Type B pancreatic cell (in vitro differentiated cells): Measurements from ENCODE around the gene U2AF2. TPM values are rescaled to one million over a fixed set of nuclear protein-coding genes. Genes with fewer than 3 reads are reported as not detected.

ENCODE experiments used
- DNase-seq: peaks from one replicate; pipeline ENCODE4 v3.0.0; 2021; ENCODE audit warnings: mixed read lengths; ENCODE audit not compliant: unreplicated experiment; ENCODE audit errors: extremely low spot score
- H3K27ac Mint-ChIP-seq: 2 replicates; pipeline ENCODE4 v1.8.0; 2021; ENCODE audit warnings: mild to moderate bottlenecking, mixed read lengths
- H3K27me3 Mint-ChIP-seq: 2 replicates; pipeline ENCODE4 v1.8.0; 2021; ENCODE audit warnings: mixed read lengths
- H3K36me3 Mint-ChIP-seq: 2 replicates; pipeline ENCODE4 v1.8.0; 2021; ENCODE audit warnings: mixed read lengths
- H3K4me1 Mint-ChIP-seq: one replicate; pipeline ENCODE4 v1.8.0; 2021; ENCODE audit warnings: mixed read lengths; ENCODE audit not compliant: unreplicated experiment
- H3K4me3 Mint-ChIP-seq: 2 replicates; pipeline ENCODE4 v1.8.0; 2021; ENCODE audit warnings: mild to moderate bottlenecking, mixed read lengths
- H3K9me3 Mint-ChIP-seq: 2 replicates; pipeline ENCODE4 v1.8.0; 2021; ENCODE audit warnings: mixed read lengths
- total RNA-seq: library from RNA; stranded (reverse); gene quantifications from 2 replicates; pipeline ENCODE4 v1.2.1, GENCODE V29; 2021; ENCODE audit warnings: low replicate concordance
- TF ChIP-seq, protein P1 (sequence below): fragments of 200-600 bp; sonication (generic); conservative IDR thresholded peaks from 2 replicates; pipeline ENCODE4 v1.5.0; 2021; ENCODE audit warnings: antibody characterized with exemption, mild to moderate bottlenecking

Gene U2AF2
- total RNA-seq, 1 donor from 2014 or later: 232 TPM

DNA sequence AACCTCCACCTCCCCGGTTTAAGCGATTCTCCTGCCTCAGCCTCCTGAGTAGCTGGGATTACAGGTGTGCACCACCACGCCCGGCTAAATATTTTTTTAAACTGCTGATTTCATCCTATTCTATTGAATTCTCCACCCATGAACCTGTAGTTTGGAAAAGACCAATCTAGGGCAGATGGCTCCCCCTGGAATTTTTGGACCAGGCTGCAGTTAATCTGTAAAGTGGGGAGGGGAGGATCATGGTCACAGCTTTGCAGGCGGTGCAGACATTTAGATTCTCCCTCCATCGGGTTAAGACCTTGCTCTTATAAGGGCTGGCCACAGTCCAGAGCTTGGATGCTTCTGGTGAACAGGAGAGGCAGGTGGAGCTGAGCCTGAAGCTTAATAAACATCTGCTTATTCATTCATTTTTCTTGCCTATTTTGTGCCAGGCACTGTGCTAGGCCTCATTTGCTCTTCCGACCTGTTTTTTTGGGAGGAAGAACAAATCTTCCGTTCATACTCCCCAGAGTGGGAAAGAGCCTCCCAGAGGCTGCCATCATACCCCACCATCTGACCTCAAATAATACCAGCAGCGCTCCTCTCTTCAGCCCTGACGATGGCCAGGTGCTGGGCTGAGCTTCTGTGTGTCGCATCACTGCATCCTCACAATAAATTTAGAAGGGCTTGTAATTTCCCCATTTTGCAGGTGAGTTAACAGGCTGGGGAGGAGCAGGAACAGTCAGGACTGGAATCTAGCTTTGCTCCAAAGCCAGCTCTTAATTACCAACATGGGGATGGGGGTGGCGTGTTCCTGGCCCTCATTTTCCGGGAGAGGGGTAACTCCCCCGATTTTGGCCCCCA lies 7.7 kb upstream of the U2AF2 start:
- Mint-ChIP-seq H3K9me3 (no peaks in the 10 kb centered on the region), H3K27me3 (peaks cover 5% of the 10 kb centered on the region), H3K4me1 (peaks cover 18% of the 10 kb centered on the region), H3K27ac (peak overlapping the region; percentile 73), H3K4me3 (peak overlapping the region; percentile 89), H3K36me3 (peaks cover 4% of the 10 kb centered on the region)
- no peak for DNase-seq
- TF ChIP-seq, protein P1, sequence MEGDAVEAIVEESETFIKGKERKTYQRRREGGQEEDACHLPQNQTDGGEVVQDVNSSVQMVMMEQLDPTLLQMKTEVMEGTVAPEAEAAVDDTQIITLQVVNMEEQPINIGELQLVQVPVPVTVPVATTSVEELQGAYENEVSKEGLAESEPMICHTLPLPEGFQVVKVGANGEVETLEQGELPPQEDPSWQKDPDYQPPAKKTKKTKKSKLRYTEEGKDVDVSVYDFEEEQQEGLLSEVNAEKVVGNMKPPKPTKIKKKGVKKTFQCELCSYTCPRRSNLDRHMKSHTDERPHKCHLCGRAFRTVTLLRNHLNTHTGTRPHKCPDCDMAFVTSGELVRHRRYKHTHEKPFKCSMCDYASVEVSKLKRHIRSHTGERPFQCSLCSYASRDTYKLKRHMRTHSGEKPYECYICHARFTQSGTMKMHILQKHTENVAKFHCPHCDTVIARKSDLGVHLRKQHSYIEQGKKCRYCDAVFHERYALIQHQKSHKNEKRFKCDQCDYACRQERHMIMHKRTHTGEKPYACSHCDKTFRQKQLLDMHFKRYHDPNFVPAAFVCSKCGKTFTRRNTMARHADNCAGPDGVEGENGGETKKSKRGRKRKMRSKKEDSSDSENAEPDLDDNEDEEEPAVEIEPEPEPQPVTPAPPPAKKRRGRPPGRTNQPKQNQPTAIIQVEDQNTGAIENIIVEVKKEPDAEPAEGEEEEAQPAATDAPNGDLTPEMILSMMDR: no peak

DNA sequence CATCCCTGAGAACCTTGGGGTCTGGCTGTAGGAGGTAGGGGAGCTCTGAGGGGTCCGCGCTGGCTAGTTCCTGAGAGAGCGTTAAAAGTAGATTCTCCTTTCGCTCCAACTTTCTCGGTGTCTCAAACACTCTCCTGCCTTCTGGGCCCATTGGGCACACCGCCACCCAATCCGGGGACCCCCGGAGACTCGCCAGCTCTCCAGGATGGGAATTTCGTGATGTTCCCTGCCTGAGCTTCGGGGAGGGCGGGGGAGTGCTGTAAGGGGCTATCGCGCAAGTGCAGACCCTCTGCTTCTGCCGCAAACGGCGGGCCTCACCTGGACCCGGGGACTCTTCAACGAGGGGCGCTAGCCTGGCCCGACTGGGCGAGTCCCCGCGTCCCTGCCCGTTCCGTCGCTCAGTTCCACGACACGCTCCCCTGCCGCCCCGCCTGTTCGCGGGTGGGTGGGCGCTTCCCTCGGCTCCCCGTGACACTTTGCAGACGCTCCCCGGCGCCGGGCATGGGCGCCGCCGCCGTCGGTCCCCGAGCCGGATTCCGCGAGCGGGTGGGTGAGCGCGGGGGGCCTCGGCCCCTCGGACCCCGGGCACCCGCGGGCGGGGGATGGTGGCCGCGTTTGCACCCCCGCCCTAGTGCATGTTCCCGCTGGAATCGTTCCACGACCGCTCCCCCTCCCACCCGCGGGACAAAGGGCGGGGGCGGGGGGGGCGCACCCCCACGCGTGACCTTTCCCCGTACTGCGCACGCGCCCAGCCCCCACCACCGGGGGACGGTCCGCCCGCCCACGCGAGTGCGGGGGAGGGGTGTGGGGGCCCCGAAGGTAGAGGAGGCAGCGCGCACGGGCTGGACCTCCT lies 6.9 kb upstream of the U2AF2 start, which contains the start of gene CCDC106:
TSS of gene CCDC106 (plus strand) at position 481 of the 853 bp plus-strand sequence. CDS start 835 bp downstream, outside the sequence.
- Mint-ChIP-seq H3K36me3 (peaks cover 3% of the 10 kb centered on the region), H3K27me3 (peaks cover 5% of the 10 kb centered on the region), H3K9me3 (no peaks in the 10 kb centered on the region), H3K27ac (peak within 1 kb of the TSS; percentile 73), H3K4me3 (peak within 1 kb of the TSS; percentile 89), H3K4me1 (peaks cover 16% of the 10 kb centered on the region)
- DNase-seq: no peak
- TF ChIP-seq, protein P1: no peak

DNA sequence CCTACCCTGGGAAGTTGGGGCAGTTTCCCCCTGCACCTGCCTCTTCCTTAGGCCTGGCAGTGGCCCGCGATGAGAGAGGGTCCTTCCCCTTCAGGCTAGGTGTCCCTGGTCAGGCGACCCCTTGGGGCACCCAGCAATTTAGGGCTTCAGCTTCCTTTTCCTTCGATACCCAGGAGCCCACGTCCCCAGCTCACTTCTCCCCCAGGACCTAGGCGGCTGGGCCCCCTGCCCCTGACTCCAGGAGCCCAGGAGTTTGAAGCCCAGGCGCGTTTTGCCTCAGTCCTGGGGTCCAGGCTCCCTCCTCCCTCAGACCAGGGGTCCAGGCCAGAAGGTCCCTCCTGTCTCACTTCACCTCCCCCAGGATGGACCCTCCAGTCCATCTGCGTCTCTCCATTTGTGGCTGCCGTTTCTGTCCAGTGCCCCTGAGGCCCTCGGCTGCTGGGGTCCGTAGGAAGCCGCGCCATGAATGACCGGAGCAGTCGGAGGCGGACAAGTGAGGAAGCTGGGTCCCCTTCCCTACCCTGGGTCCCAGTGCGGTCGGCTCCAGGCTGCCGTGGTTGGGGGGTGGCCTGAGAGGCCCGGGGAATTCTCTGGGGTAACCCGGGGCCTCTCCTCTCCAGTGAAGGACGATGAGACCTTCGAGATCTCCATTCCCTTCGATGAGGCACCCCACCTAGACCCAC lies 6.1 kb upstream of the U2AF2 start:
- no peaks in the 10 kb centered on the region for H3K27me3 Mint-ChIP-seq
- H3K36me3 Mint-ChIP-seq: no peaks in the 10 kb centered on the region
- H3K4me3 Mint-ChIP-seq: peak overlapping the region; percentile 86
- H3K27ac Mint-ChIP-seq: peak overlapping the region; percentile 43
- no peak for DNase-seq
- peaks cover 10% of the 10 kb centered on the region for H3K4me1 Mint-ChIP-seq
- H3K9me3 Mint-ChIP-seq: no peaks in the 10 kb centered on the region
- TF ChIP-seq, protein P1: no peak

DNA sequence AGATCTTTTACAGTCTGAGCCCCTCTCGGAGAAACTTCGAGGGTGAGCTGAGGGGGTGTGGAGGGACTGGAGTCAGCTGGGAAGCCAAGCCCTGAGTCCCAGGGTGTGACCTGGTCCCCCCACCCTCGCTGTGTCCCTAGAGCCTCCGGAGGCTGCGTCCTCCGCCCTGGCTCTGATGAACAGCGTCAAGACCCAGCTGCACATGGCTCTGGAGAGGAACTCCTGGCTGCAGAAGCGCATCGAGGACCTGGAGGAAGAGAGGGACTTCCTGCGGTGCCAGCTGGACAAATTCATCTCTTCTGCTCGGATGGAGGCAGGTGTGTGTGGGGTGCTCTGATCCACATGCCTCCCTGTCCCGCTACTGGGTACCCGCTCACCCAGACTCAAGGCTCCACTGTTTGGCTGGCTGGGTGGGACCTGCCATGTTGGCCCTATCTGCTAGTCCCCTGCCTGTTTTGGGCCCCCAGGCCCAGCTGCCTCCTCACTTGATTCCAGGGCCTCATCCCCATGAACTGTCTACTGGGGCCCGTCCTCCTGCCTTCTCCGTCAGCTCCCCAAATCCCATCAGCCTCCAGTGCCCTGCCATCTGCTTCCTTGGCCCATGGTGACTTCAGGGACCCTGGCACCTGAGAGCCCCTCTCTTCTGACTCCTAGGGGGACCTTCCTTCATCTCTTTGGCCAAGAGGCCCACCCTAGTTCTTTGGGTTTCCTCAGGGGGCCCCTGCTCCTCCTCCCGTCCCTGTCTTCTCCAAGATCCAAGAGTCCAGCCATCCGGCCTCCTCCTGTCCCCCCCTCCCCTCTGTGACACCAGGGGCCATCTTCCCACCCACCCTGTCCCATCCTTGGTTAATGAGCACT lies 5.3 kb upstream of the U2AF2 start:
- Mint-ChIP-seq H3K4me1 (peaks cover 10% of the 10 kb centered on the region), H3K36me3 (no peaks in the 10 kb centered on the region), H3K4me3 (peak overlapping the region; percentile 86), H3K27ac (peak overlapping the region; percentile 67), H3K9me3 (no peaks in the 10 kb centered on the region), H3K27me3 (no peaks in the 10 kb centered on the region)
- no peak for DNase-seq
- TF ChIP-seq, protein P1: no peak
